PC-3 (cell line): Measurements from ENCODE around the gene SUGCT. TPM values are rescaled to one million over a fixed set of nuclear protein-coding genes. Genes with fewer than 3 reads are reported as not detected.
"Not testable (repeated sequence)": the region's sequence is repeated elsewhere in the genome, so short reads cannot be mapped to it uniquely, and the experiment has no call there.

Source experiments
- ATAC-seq: fragments of 200-7000 bp; cut with Tn5 transposase; 2 replicates; pipeline ENCODE4 v1.9.1; 2020; ENCODE audit warnings: mild to moderate bottlenecking, moderate library complexity
- BruUV-seq: library from RNA; stranded (reverse); fragments of 400-500 nt; replicated peaks from 2 replicates; lab custom pipeline; 2021; lab: Mats Ljungman, UMichigan
- CTCF ChIA-PET: fragments of 300-600 bp; sonication (Branson Sonifier 250); formaldehyde crosslinking; loops from one replicate; lab custom pipeline; 2022; ENCODE audit warnings: antibody characterized with exemption; lab: Charles Lee
- POLR2A ChIA-PET: fragments of 300-600 bp; sonication (Branson Sonifier 250); formaldehyde crosslinking; loops from one replicate; lab custom pipeline; 2022; ENCODE audit warnings: antibody characterized with exemption; ENCODE audit not compliant: unreplicated experiment; lab: Charles Lee
- DNase-seq: peaks from one replicate; pipeline ENCODE4 v3.0.0-alpha.2; 2015
- H2AFZ ChIP-seq: fragments of 300-600 bp; sonication (generic); 2 replicates; pipeline ENCODE4 v1.6.0; 2016; ENCODE audit warnings: antibody characterized with exemption, low read length
- H3F3A ChIP-seq: fragments of 300-600 bp; sonication (generic); one replicate; pipeline ENCODE4 v1.6.0; 2017; ENCODE audit warnings: antibody characterized with exemption, low read length, control low read depth, mild to moderate bottlenecking; ENCODE audit not compliant: unreplicated experiment
- H3K27ac ChIP-seq: fragments of 300-600 bp; sonication (generic); 2 replicates; pipeline ENCODE4 v1.5.1; 2016; ENCODE audit warnings: mild to moderate bottlenecking, low read length
- H3K27me3 ChIP-seq: fragments of 300-600 bp; sonication (generic); 2 replicates; pipeline ENCODE4 v1.6.1; 2016; ENCODE audit warnings: low read length, mixed read lengths
- H3K36me3 ChIP-seq: fragments of 300-600 bp; sonication (generic); 2 replicates; pipeline ENCODE4 v1.6.1; 2016; ENCODE audit warnings: low read depth, mixed run types, low read length, mixed read lengths
- H3K4me1 ChIP-seq: fragments of 300-600 bp; sonication (generic); 2 replicates; pipeline ENCODE4 v1.5.1; 2016; ENCODE audit warnings: low read length; ENCODE audit not compliant: insufficient read depth
- H3K4me2 ChIP-seq: fragments of 300-600 bp; sonication (generic); 2 replicates; pipeline ENCODE4 v1.6.0; 2016; ENCODE audit warnings: low read length
- H3K4me3 ChIP-seq: fragments of 300-600 bp; sonication (generic); 2 replicates; pipeline ENCODE4 v1.5.1; 2016; ENCODE audit warnings: mild to moderate bottlenecking, low read length, mixed read lengths
- H3K79me2 ChIP-seq: fragments of 300-600 bp; sonication (generic); 2 replicates; pipeline ENCODE4 v1.6.1; 2017; ENCODE audit warnings: low read length, mixed read lengths
- H3K9ac ChIP-seq: fragments of 300-600 bp; sonication (generic); 2 replicates; pipeline ENCODE4 v1.6.0; 2016; ENCODE audit warnings: mild to moderate bottlenecking, low read length
- H3K9me2 ChIP-seq: fragments of 300-600 bp; sonication (generic); replicated peaks from 2 replicates; pipeline ENCODE4 v1.6.1; 2016; ENCODE audit warnings: mixed run types, low read length, mixed read lengths
- H3K9me3 ChIP-seq: fragments of 300-600 bp; sonication (generic); 2 replicates; pipeline ENCODE4 v1.6.1; 2016; ENCODE audit warnings: low read length, mixed read lengths
- H4K20me1 ChIP-seq: fragments of 300-600 bp; sonication (generic); 2 replicates; pipeline ENCODE4 v1.6.1; 2016; ENCODE audit warnings: low read length, mixed read lengths
- EZH2 ChIP-seq: fragments of 300-600 bp; sonication (generic); IDR thresholded peaks from one replicate; pipeline ENCODE4 v1.6.1; 2017; ENCODE audit warnings: antibody characterized with exemption, mild to moderate bottlenecking, low read length; ENCODE audit not compliant: unreplicated experiment
- EZH2phosphoT487 ChIP-seq: fragments of 300-600 bp; sonication (generic); IDR thresholded peaks from 2 replicates; pipeline ENCODE4 v1.6.1; 2018; ENCODE audit warnings: mild to moderate bottlenecking, antibody characterized with exemption, low read length, borderline replicate concordance
- intact Hi-C: fragments of 100-400 bp; cut with micrococcal nuclease; formaldehyde crosslinking; loops from 2 replicates; pipeline ENCODE4 v1.9.0; 2023
- total RNA-seq: library from RNA; depleted of rRNA; stranded (reverse); fragments of >200 nt; gene quantifications from 2 replicates; pipeline ENCODE4 v1.2.3, GENCODE V29; 2014
- TF ChIP-seq, protein P1 (sequence below): fragments of 300-600 bp; sonication (generic); conservative IDR thresholded peaks from 2 replicates; pipeline ENCODE4 v1.5.1; 2017; ENCODE audit warnings: antibody characterized with exemption, low read depth, mild to moderate bottlenecking, low read length

SUGCT gene
- total RNA-seq, 1 experiment from 2014 or later: 2.9 TPM

DNA sequence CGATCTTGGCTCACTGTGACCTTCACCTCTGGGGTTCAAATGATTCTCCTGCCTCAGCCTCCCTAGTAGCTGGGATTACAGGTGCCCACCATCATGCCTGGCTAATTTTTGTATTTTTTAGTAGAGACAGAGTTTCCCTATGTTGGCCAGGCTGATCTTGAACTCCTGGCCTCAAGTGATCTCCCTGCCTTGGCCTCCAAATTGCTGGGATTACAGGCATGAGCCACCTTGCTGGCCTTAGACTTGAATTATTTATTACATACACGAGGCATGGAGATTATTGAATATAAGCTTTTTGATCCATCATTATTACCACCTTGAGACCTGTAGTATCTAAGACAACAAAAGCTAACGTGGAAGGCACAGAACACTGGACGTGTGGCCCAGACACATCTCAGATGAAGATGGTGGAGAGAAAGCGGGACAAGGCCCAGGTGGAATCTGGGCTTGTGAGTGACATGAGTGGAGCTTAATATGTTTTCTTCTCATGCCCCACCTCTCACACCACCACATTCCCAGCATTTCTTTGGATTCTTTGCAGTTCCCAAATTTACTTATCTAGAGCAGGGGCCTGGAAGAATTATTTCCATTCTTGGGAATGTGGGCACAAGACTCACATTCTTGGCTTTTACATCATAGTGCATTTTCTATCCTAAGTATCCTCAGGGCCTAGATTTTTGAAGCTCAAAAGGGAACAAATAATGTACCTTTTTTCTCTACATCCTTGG, 76.6 kb downstream of the SUGCT start:
- intact Hi-C loops: no loop called here
- Histone ChIP-seq H3K79me2 (no peaks in the 10 kb centered on the region), H3F3A (no peaks in the 10 kb centered on the region), H3K9me2 (no peaks in the 10 kb centered on the region), H3K4me1 (no peaks in the 10 kb centered on the region), H3K9me3 (no peaks in the 10 kb centered on the region), H3K4me2 (no peak overlapping the region), H3K36me3 (no peaks in the 10 kb centered on the region), H4K20me1 (no peaks in the 10 kb centered on the region), H2AFZ (no peak overlapping the region), H3K4me3 (no peak overlapping the region), H3K27ac (no peak overlapping the region), H3K27me3 (no peaks in the 10 kb centered on the region), H3K9ac (no peak overlapping the region)
- ATAC-seq (no peak), DNase-seq (no peak)
- no TSS peak for BruUV-seq
- CTCF ChIA-PET: no interaction called here
- POLR2A ChIA-PET: interaction anchor here (0.5 kb wide), 1 partner anchor 506 kb away, joined by 8 read pairs; no protein-coding TSS in a partner anchor
- TF ChIP-seq EZH2phosphoT487 (no peak), EZH2 (no peak)
- TF ChIP-seq, protein P1, sequence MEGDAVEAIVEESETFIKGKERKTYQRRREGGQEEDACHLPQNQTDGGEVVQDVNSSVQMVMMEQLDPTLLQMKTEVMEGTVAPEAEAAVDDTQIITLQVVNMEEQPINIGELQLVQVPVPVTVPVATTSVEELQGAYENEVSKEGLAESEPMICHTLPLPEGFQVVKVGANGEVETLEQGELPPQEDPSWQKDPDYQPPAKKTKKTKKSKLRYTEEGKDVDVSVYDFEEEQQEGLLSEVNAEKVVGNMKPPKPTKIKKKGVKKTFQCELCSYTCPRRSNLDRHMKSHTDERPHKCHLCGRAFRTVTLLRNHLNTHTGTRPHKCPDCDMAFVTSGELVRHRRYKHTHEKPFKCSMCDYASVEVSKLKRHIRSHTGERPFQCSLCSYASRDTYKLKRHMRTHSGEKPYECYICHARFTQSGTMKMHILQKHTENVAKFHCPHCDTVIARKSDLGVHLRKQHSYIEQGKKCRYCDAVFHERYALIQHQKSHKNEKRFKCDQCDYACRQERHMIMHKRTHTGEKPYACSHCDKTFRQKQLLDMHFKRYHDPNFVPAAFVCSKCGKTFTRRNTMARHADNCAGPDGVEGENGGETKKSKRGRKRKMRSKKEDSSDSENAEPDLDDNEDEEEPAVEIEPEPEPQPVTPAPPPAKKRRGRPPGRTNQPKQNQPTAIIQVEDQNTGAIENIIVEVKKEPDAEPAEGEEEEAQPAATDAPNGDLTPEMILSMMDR: no peak

DNA sequence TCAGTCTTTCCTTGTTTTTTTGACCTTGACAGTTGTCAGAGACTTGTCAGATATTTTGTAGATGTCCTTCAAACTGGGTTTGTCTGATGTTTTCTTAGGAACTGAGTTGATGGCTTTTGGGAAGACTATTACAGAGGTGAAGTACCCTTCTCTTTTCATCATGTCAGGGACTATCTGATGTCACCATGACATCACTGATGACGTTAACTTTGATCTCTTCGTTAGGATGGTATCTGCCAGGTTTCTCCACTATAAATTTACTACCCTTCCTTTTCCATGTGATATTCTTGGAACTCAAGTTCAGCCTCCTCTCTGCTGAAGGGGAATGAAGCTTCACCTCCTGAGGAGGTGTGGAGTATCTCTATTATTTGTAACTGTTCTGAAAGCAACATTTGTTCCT, 78.5 kb downstream of the SUGCT start:
- Histone ChIP-seq H3K79me2 (no peaks in the 10 kb centered on the region), H3K36me3 (no peaks in the 10 kb centered on the region), H3K4me2 (no peak overlapping the region), H4K20me1 (no peaks in the 10 kb centered on the region), H3K9me3 (no peaks in the 10 kb centered on the region), H2AFZ (no peak overlapping the region), H3K4me1 (no peaks in the 10 kb centered on the region), H3K27ac (no peak overlapping the region), H3K9me2 (no peaks in the 10 kb centered on the region), H3K9ac (no peak overlapping the region), H3K27me3 (no peaks in the 10 kb centered on the region), H3F3A (no peaks in the 10 kb centered on the region), H3K4me3 (no peak overlapping the region)
- POLR2A ChIA-PET: no interaction called here
- intact Hi-C loops: no loop called here
- no peak for TF ChIP-seq EZH2phosphoT487
- TF ChIP-seq EZH2: no peak
- TF ChIP-seq, protein P1: no peak
- ATAC-seq: no peak
- no peak for DNase-seq
- no TSS peak for BruUV-seq
- CTCF ChIA-PET: no interaction called here

DNA sequence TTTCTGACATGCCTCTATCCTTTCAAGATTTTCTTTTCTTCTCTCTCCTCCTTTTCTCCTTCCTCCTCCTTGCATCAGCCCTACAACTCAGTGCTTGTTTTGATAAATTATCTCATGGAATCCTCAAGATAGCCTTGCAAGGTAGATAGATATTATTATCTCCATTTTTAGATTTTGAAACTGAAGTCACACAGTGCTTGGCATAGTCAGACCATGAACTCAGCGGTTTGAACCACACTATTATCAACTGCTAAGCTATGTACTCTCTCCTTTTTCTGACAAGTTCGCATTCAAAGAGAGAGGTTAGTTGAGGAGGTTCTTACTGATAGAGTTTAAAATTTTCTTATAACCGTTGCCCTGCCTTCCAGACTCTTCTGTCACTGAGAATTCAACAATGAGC, 79.1 kb downstream of the SUGCT start:
- H2AFZ ChIP-seq: no peak overlapping the region
- no peak overlapping the region for H3K9ac ChIP-seq
- H3K36me3 ChIP-seq: no peaks in the 10 kb centered on the region
- ChIA-PET CTCF (no interaction called here), POLR2A (no interaction called here)
- no peaks in the 10 kb centered on the region for H3K9me2 ChIP-seq
- BruUV-seq: no TSS peak
- ATAC-seq (no peak), DNase-seq (no peak)
- H3K4me2 ChIP-seq: no peak overlapping the region
- no peaks in the 10 kb centered on the region for H3K4me1 ChIP-seq
- intact Hi-C loops: no loop called here
- H3K27me3 ChIP-seq: no peaks in the 10 kb centered on the region
- H4K20me1 ChIP-seq: no peaks in the 10 kb centered on the region
- TF ChIP-seq, protein P1: no peak
- H3K4me3 ChIP-seq: no peak overlapping the region
- H3K79me2 ChIP-seq: no peaks in the 10 kb centered on the region
- H3K9me3 ChIP-seq: no peaks in the 10 kb centered on the region
- no peaks in the 10 kb centered on the region for H3F3A ChIP-seq
- H3K27ac ChIP-seq: no peak overlapping the region

DNA sequence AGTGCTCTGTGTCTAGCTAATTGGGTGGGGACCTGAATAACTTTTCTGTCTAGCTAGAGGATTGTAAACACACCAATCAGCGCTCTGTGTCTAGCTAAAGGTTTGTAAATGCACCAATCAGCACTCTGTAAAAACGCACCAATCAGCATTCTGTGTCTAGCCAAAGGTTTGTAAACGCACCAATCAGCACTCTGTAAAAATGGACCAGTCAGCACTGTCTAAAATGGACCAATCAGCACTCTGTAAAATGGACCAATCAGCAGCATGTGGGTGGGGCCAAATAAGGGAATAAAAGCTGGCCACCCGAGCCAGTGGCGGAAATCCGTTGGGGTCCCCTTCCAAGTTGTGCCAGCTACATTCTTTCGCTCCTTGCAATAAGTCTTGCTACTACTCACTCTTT, 83.8 kb downstream of the SUGCT start:
- H3K4me1 ChIP-seq: peaks cover 21% of the 10 kb centered on the region; the same call in 1 of the 2 replicates
- H2AFZ ChIP-seq, H3K27ac ChIP-seq, H3K9ac ChIP-seq, CTCF ChIA-PET, H3K36me3 ChIP-seq, H3K9me2 ChIP-seq, POLR2A ChIA-PET, H3K79me2 ChIP-seq, H3K4me2 ChIP-seq, BruUV-seq, H3K4me3 ChIP-seq, intact Hi-C loops, H3K27me3 ChIP-seq, ATAC-seq, DNase-seq, H3K9me3 ChIP-seq, H3F3A ChIP-seq, H4K20me1 ChIP-seq: not testable (repeated sequence)
